K562 (cell line): ENCODE results near the gene DGLUCY. TPM values are rescaled to one million over a fixed set of nuclear protein-coding genes. Genes with fewer than 3 reads are reported as not detected.

Source experiments
- ATAC-seq: fragments of 200-7000 bp; cut with Tn5 transposase; 3 replicates; pipeline ENCODE4 v1.9.1; 2020; ENCODE audit warnings: moderate library complexity
- BruUV-seq: library from RNA; stranded (reverse); fragments of 400-500 nt; replicated peaks from 2 replicates; lab custom pipeline; 2021; lab: Mats Ljungman, UMichigan
- CTCF ChIA-PET: fragments of 300-600 bp; formaldehyde crosslinking; extraction: SDS; loops from one replicate; lab custom pipeline; 2021; ENCODE audit warnings: low intra/inter-chr PET ratio; lab: Yijun Ruan, JAX
- POLR2A ChIA-PET: fragments of 300-600, 350-650 bp; sonication (Branson Sonifier 250); formaldehyde crosslinking; extraction: SDS; loops from one replicate; lab custom pipeline; 2021; ENCODE audit warnings: antibody characterized with exemption, inconsistent platforms; lab: Yijun Ruan, JAX
- DNase-seq, 4 experiments: peaks; one replicate each; pipeline versions ENCODE4 v3.0.0 to v3.0.0-alpha.2; 2011 to 2018; ENCODE audit warnings: low spot score in 3 of 4, mixed read lengths in 3 of 4; ENCODE audit errors: extremely low read depth in 1 of 4
- FAIRE-seq: peaks from 2 replicates; lab custom pipeline; 2011; peaks lifted over from hg19 to GRCh38; lab: Jason Lieb, UNC
- H2AFZ ChIP-seq: 2 replicates; pipeline ENCODE4 v1.6.0; 2011; ENCODE audit warnings: low read depth, low read length, control low read depth, inconsistent platforms
- H3K27ac ChIP-seq: fragments of 200-600 bp; 3 replicates; pipeline ENCODE4 v1.8.0; 2011; ENCODE audit warnings: low read depth, mild to moderate bottlenecking, control low read depth, inconsistent platforms, low read length, moderate library complexity, mixed read lengths; ENCODE audit errors: extremely low read depth
- H3K27me3 ChIP-seq, 2 experiments: fragments of 300-600 bp in 1 of 2; 2 replicates in 1 of 2; 3 replicates in 1 of 2; pipeline versions ENCODE4 v1.6.0 to v1.8.0; 2011; ENCODE audit warnings: inconsistent platforms in 2 of 2, low read length in 2 of 2, mild to moderate bottlenecking in 1 of 2, mixed read lengths in 1 of 2, moderate library complexity in 1 of 2; ENCODE audit not compliant: control insufficient read depth in 2 of 2, insufficient read depth in 2 of 2
- H3K36me3 ChIP-seq: fragments of 300-600 bp; 3 replicates; pipeline ENCODE4 v1.8.0; 2011; ENCODE audit warnings: mild to moderate bottlenecking, low read length, inconsistent platforms; ENCODE audit not compliant: control insufficient read depth, insufficient read depth
- H3K4me1 ChIP-seq, 2 experiments: fragments of 200-600 bp in 1 of 2; replicated peaks in 1 of 2; 2 replicates in 1 of 2; 3 replicates in 1 of 2; pipeline versions ENCODE4 v1.5.1 to v1.8.0; 2011; ENCODE audit warnings: inconsistent platforms in 2 of 2, low read length in 2 of 2, mild to moderate bottlenecking in 1 of 2, mixed read lengths in 1 of 2, moderate library complexity in 1 of 2; ENCODE audit not compliant: control insufficient read depth in 2 of 2, insufficient read depth in 2 of 2
- H3K4me2 ChIP-seq: 2 replicates; pipeline ENCODE4 v1.6.1; 2011; ENCODE audit warnings: low read length, control low read depth, inconsistent platforms, mixed read lengths; ENCODE audit not compliant: insufficient read depth
- H3K4me3 ChIP-seq: fragments of 200-600 bp; sonication (generic), shearing (Covaris generic); 2 replicates; pipeline ENCODE4 v1.5.1; 2016; ENCODE audit warnings: control low read depth, inconsistent platforms
- H3K79me2 ChIP-seq: fragments of 200-600 bp; 3 replicates; pipeline ENCODE4 v1.8.0; 2011; ENCODE audit warnings: low read length, inconsistent platforms; ENCODE audit not compliant: control insufficient read depth, insufficient read depth
- H3K9ac ChIP-seq, 2 experiments: 2 replicates each; pipeline versions ENCODE4 v1.6.0 to v1.6.1; 2011; ENCODE audit warnings: low read depth in 2 of 2, low read length in 2 of 2, control low read depth in 1 of 2, inconsistent platforms in 1 of 2, mild to moderate bottlenecking in 1 of 2, mixed read lengths in 1 of 2; ENCODE audit not compliant: insufficient read depth in 1 of 2
- H3K9me1 ChIP-seq: one replicate; pipeline ENCODE4 v1.6.0; 2011; ENCODE audit warnings: inconsistent platforms, mild to moderate bottlenecking, low read length, moderate library complexity; ENCODE audit not compliant: control insufficient read depth, insufficient read depth
- H3K9me3 ChIP-seq: replicated peaks from 2 replicates; pipeline ENCODE4 v1.5.1; 2011; ENCODE audit warnings: low read depth, low read length, inconsistent platforms; ENCODE audit not compliant: control insufficient read depth, insufficient read depth
- H4K20me1 ChIP-seq: replicated peaks from 2 replicates; pipeline ENCODE4 v1.6.1; 2011; ENCODE audit warnings: low read length, inconsistent platforms, mixed read lengths; ENCODE audit not compliant: control insufficient read depth, insufficient read depth
- HDAC1 ChIP-seq, 2 experiments: fragments of 450-650 bp; IDR thresholded peaks; 2 replicates each; pipeline ENCODE4 v1.6.1; 2016 to 2017; ENCODE audit warnings: inconsistent platforms in 1 of 2, mild to moderate bottlenecking in 1 of 2, moderate library complexity in 1 of 2
- NEUROD1 ChIP-seq: fragments of 150-350 bp; IDR thresholded peaks from 2 replicates; pipeline ENCODE4 v1.6.1; 2014; ENCODE audit warnings: borderline replicate concordance, low read length, low read depth; ENCODE audit not compliant: partially characterized antibody
- PRDM10 ChIP-seq: fragments of 450-650 bp; IDR thresholded peaks from 2 replicates; pipeline ENCODE4 v1.6.1; 2018; ENCODE audit not compliant: partially characterized antibody
- WGBS: fragments of 100-300 bp; shearing (Covaris generic); methylation state at CpG from one replicate; pipeline ENCODE4 v1.1.6; 2016; ENCODE audit warnings: low coverage, mixed read lengths; ENCODE audit not compliant: insufficient coverage; ENCODE audit errors: missing lambda C conversion rate; 5-methylcytosine and 5-hydroxymethylcytosine counted together
- in situ Hi-C: fragments of 300-500 bp; cut with MboI; formaldehyde crosslinking; loops from 4 replicates; pipeline ENCODE4 v1.15.0; 2018; ENCODE audit warnings: inconsistent platforms, mixed read lengths
- intact Hi-C: fragments of 100-400 bp; cut with micrococcal nuclease; formaldehyde crosslinking; loops from 2 replicates; pipeline ENCODE4 v1.14.2; 2022
- polyA plus RNA-seq, 8 experiments: library from polyadenylated mRNA; depleted of rRNA in 4 of 8; stranded (reverse) in 5 of 8; unstranded in 3 of 8; fragments of >200 nt; fragmentation: Nextera tagmentation in 2 of 8; fragmentation: Illumina TruSeq in 1 of 8; extraction: Ambion mirVana in 2 of 8; extraction: Trizol in 1 of 8; gene quantifications; 2 replicates each; pipeline versions ENCODE4 v1.2.1 to v1.2.3, GENCODE V29; 2011 to 2014; ENCODE audit warnings: inconsistent platforms in 1 of 8, missing spikeins in 1 of 8
- total RNA-seq, 7 experiments: library from RNA; depleted of rRNA in 6 of 7; stranded (reverse); fragments of >200 nt in 6 of 7; fragmentation: Illumina TruSeq in 2 of 7; extraction: Trizol in 2 of 7; gene quantifications; 2 replicates each; pipeline versions ENCODE4 v1.2.1 to v1.2.3, GENCODE V29; 2011 to 2021; ENCODE audit warnings: low replicate concordance in 1 of 7

The DGLUCY gene
- total and polyA plus RNA-seq, 9 of the 15 experiments (the other 6 are each of a cell fraction or from before 2014, with no cell fraction given): 9.9 to 28.4 (median 21.0) TPM

DNA sequence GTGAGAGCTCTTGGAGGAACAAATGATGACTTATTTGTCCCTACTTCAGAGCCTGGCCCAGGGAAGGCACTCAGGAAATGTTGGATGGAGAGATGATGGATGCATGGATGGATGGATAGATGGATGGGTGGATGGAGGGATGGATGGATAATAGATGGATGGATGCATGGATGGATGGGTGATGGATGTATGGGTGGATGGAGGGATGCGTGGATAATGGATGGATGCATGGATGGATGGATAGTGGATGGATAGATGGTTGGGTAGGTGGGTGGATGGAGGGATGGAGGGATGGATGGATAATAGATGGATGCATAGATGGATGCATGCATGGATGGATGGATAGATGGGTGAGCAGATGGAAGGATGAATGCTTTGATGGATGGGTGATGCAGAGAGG lies 107.4 kb downstream of the DGLUCY start:
- ATAC-seq (no peak), DNase-seq (no peak), FAIRE-seq (no peak)
- no peaks in the 10 kb centered on the region for H3K9me3 ChIP-seq
- peaks cover 7% of the 10 kb centered on the region; the same call in 1 of the 3 replicates for H3K36me3 ChIP-seq
- in situ Hi-C loops: no loop called here
- ChIA-PET CTCF (no interaction called here), POLR2A (no interaction called here)
- TF ChIP-seq PRDM10 (no peak), NEUROD1 (no peak), HDAC1 (IDR thresholded peaks at IDR 0.05) (0 out of 4 replicates have a peak, but pooled peaks of 1 of the 2 experiments have one; percentile 21)
- H3K4me2 ChIP-seq: no peak overlapping the region
- 89% methylated on average over 1 of the region's 1 CpG for WGBS
- no peak overlapping the region for H3K4me3 ChIP-seq
- H3K27ac ChIP-seq: no peak overlapping the region
- intact Hi-C loops: no loop called here
- H3K4me1 ChIP-seq: no peaks in the 10 kb centered on the region; a peak in 2 of 5 replicates
- H3K79me2 ChIP-seq: no peaks in the 10 kb centered on the region
- H3K27me3 ChIP-seq: no peaks in the 10 kb centered on the region
- no peak overlapping the region for H3K9ac ChIP-seq
- no peaks in the 10 kb centered on the region for H3K9me1 ChIP-seq
- H2AFZ ChIP-seq: no peak overlapping the region
- H4K20me1 ChIP-seq: no peaks in the 10 kb centered on the region
- BruUV-seq: no TSS peak
